ENCODE results near the gene TVP23C. TPM values are rescaled to one million over a fixed set of nuclear protein-coding genes. Genes with fewer than 3 reads are reported as not detected.

The TVP23C gene
- total RNA-seq, 1 experiment from 2014 or later: 6.7 TPM

DNA sequence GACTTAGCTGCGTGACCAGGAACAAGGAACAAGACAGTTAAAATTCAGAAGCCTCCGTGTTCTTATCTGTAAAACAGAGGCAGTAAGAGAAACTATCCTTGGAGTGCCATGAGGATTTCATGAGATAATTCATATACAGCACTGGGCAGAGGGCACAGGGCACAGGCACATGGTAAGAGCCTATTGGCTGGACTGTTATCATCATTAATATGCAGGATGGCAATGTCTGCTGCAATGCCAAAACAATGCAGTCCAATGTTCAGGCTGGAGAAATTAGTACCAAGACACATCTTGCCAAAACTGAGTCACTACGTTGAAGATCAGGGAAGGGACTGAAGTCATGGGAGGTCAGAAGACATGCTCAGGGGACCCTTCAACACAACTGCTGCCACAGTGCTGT is 109.5 kb downstream of the TVP23C start:
- ChIA-PET CTCF (no interaction called here), POLR2A (no interaction called here)
- in situ Hi-C loops (cut with HindIII; ENCODE audit: low pct_unique_long_range_greater_than_20kb, low sequenced_read_pairs): no loop called here
- intact Hi-C loops (cut with micrococcal nuclease; ENCODE audit: unreplicated experiment): no loop called here
- no peaks in the 10 kb centered on the region for H3K27me3 ChIP-seq (ENCODE audit: control insufficient read depth, insufficient read depth, low read length)
- no peaks in the 10 kb centered on the region for H3K9me3 ChIP-seq (ENCODE audit: control insufficient read depth, insufficient read depth, low read depth, low read length)
- ATAC-seq: no peak
- no peaks in the 10 kb centered on the region for H3K36me3 ChIP-seq (ENCODE audit: control insufficient read depth, insufficient read depth, low read length)
- no TSS peak for BruUV-seq (replicated peaks)
- H3K4me1 ChIP-seq (ENCODE audit: control insufficient read depth, insufficient read depth, low read length): no peaks in the 10 kb centered on the region
- no peak for DNase-seq (ENCODE audit: low read depth, low spot score)
- TF ChIP-seq TCF7L2 (IDR thresholded peaks at IDR 0.05; ENCODE audit: low read depth, low read length) (no peak), SIN3A (IDR thresholded peaks at IDR 0.05; ENCODE audit: borderline replicate concordance, insufficient read depth, low read depth, low read length) (no peak), POLR2AphosphoS5 (IDR thresholded peaks at IDR 0.05; ENCODE audit: low read depth, low read length) (no peak)
- TF ChIP-seq, protein P1, sequence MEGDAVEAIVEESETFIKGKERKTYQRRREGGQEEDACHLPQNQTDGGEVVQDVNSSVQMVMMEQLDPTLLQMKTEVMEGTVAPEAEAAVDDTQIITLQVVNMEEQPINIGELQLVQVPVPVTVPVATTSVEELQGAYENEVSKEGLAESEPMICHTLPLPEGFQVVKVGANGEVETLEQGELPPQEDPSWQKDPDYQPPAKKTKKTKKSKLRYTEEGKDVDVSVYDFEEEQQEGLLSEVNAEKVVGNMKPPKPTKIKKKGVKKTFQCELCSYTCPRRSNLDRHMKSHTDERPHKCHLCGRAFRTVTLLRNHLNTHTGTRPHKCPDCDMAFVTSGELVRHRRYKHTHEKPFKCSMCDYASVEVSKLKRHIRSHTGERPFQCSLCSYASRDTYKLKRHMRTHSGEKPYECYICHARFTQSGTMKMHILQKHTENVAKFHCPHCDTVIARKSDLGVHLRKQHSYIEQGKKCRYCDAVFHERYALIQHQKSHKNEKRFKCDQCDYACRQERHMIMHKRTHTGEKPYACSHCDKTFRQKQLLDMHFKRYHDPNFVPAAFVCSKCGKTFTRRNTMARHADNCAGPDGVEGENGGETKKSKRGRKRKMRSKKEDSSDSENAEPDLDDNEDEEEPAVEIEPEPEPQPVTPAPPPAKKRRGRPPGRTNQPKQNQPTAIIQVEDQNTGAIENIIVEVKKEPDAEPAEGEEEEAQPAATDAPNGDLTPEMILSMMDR (IDR thresholded peaks at IDR 0.05): no peak
- TF ChIP-seq, protein P2, sequence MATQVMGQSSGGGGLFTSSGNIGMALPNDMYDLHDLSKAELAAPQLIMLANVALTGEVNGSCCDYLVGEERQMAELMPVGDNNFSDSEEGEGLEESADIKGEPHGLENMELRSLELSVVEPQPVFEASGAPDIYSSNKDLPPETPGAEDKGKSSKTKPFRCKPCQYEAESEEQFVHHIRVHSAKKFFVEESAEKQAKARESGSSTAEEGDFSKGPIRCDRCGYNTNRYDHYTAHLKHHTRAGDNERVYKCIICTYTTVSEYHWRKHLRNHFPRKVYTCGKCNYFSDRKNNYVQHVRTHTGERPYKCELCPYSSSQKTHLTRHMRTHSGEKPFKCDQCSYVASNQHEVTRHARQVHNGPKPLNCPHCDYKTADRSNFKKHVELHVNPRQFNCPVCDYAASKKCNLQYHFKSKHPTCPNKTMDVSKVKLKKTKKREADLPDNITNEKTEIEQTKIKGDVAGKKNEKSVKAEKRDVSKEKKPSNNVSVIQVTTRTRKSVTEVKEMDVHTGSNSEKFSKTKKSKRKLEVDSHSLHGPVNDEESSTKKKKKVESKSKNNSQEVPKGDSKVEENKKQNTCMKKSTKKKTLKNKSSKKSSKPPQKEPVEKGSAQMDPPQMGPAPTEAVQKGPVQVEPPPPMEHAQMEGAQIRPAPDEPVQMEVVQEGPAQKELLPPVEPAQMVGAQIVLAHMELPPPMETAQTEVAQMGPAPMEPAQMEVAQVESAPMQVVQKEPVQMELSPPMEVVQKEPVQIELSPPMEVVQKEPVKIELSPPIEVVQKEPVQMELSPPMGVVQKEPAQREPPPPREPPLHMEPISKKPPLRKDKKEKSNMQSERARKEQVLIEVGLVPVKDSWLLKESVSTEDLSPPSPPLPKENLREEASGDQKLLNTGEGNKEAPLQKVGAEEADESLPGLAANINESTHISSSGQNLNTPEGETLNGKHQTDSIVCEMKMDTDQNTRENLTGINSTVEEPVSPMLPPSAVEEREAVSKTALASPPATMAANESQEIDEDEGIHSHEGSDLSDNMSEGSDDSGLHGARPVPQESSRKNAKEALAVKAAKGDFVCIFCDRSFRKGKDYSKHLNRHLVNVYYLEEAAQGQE (IDR thresholded peaks at IDR 0.05; ENCODE audit: insufficient read depth in 1 of 2, low read depth in 2 of 2, low read length in 1 of 2): no peak
- H3K27ac ChIP-seq (ENCODE audit: low read length): no peak overlapping the region
- H3K4me3 ChIP-seq (ENCODE audit: low read depth in 2 of 2, low read length in 2 of 2): no peak overlapping the region

DNA sequence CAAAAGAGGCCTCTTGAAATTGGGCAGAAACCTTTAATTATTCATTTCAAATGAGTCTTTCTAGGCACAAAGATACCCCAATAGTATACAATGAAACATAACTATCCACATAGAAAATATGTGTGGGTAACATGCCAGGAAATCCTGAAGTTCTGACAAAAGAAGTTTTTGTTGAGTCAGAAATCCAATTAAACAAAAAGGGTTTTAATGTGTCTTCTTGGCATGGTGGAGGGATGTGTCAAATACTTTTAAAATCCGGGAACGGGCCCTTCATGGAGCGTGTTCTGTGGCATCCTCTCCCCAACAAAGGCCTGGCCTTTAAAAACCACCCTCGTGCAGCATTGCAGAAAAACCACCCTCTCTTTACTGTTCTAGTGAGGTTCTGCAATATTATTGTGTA is 110.0 kb downstream of the TVP23C start:
- intact Hi-C loops (cut with micrococcal nuclease; ENCODE audit: unreplicated experiment): no loop called here
- in situ Hi-C loops (cut with HindIII; ENCODE audit: low pct_unique_long_range_greater_than_20kb, low sequenced_read_pairs): no loop called here
- Histone ChIP-seq H3K4me3 (ENCODE audit: low read depth in 2 of 2, low read length in 2 of 2) (no peak overlapping the region), H3K27me3 (ENCODE audit: control insufficient read depth, insufficient read depth, low read length) (no peaks in the 10 kb centered on the region), H3K9me3 (ENCODE audit: control insufficient read depth, insufficient read depth, low read depth, low read length) (no peaks in the 10 kb centered on the region), H3K27ac (ENCODE audit: low read length) (no peak overlapping the region), H3K4me1 (ENCODE audit: control insufficient read depth, insufficient read depth, low read length) (no peaks in the 10 kb centered on the region), H3K36me3 (ENCODE audit: control insufficient read depth, insufficient read depth, low read length) (no peaks in the 10 kb centered on the region)
- ChIA-PET CTCF (no interaction called here), POLR2A (no interaction called here)
- no peak for DNase-seq (ENCODE audit: low read depth, low spot score)
- no TSS peak for BruUV-seq (replicated peaks)
- no peak for ATAC-seq
- TF ChIP-seq TCF7L2 (IDR thresholded peaks at IDR 0.05; ENCODE audit: low read depth, low read length) (no peak), SIN3A (IDR thresholded peaks at IDR 0.05; ENCODE audit: borderline replicate concordance, insufficient read depth, low read depth, low read length) (no peak), POLR2AphosphoS5 (IDR thresholded peaks at IDR 0.05; ENCODE audit: low read depth, low read length) (no peak)
- TF ChIP-seq, protein P2 (IDR thresholded peaks at IDR 0.05; ENCODE audit: insufficient read depth in 1 of 2, low read depth in 2 of 2, low read length in 1 of 2): no peak
- TF ChIP-seq, protein P1 (IDR thresholded peaks at IDR 0.05): no peak
